ENCODE measurements around the gene KCNIP1.

Gene KCNIP1

DNA sequence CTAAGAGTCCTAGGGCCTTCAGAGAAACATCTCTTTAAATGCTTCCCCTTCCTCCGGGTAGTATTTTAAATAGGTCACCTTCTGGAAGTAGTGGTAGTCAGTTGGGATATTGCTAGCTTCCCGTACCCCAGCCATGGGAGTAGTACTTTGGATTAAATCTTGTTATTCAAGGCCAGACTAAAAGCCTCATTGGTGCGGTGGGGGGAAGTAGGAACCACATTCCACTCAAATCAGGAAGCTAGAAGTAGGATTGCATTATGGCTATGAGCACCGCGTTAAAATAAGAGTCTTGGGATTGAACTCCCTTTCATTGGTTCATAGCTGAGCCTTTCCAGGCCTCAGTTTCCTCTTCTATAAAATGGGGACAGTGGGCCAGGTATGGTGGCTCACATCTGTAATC is 6.7 kb downstream of the KCNIP1 start:
- TF ChIP-seq, protein P1, sequence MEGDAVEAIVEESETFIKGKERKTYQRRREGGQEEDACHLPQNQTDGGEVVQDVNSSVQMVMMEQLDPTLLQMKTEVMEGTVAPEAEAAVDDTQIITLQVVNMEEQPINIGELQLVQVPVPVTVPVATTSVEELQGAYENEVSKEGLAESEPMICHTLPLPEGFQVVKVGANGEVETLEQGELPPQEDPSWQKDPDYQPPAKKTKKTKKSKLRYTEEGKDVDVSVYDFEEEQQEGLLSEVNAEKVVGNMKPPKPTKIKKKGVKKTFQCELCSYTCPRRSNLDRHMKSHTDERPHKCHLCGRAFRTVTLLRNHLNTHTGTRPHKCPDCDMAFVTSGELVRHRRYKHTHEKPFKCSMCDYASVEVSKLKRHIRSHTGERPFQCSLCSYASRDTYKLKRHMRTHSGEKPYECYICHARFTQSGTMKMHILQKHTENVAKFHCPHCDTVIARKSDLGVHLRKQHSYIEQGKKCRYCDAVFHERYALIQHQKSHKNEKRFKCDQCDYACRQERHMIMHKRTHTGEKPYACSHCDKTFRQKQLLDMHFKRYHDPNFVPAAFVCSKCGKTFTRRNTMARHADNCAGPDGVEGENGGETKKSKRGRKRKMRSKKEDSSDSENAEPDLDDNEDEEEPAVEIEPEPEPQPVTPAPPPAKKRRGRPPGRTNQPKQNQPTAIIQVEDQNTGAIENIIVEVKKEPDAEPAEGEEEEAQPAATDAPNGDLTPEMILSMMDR (IDR thresholded peaks at IDR 0.05; ENCODE audit: low read depth, low read length), result no peak
- TF ChIP-seq MYC (IDR thresholded peaks at IDR 0.05; ENCODE audit: low read depth, low read length) (no peak), POLR2A (IDR thresholded peaks at IDR 0.05; ENCODE audit: extremely low read depth, insufficient read length) (no peak)
- TF ChIP-seq, protein P2, sequence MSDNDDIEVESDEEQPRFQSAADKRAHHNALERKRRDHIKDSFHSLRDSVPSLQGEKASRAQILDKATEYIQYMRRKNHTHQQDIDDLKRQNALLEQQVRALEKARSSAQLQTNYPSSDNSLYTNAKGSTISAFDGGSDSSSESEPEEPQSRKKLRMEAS (IDR thresholded peaks at IDR 0.05; ENCODE audit: low read depth, low read length), result no peak
- no peak overlapping the region for H3K4me3 ChIP-seq (ENCODE audit: low read depth, low read length)
- no peak for DNase-seq (ENCODE audit: low read depth)

DNA sequence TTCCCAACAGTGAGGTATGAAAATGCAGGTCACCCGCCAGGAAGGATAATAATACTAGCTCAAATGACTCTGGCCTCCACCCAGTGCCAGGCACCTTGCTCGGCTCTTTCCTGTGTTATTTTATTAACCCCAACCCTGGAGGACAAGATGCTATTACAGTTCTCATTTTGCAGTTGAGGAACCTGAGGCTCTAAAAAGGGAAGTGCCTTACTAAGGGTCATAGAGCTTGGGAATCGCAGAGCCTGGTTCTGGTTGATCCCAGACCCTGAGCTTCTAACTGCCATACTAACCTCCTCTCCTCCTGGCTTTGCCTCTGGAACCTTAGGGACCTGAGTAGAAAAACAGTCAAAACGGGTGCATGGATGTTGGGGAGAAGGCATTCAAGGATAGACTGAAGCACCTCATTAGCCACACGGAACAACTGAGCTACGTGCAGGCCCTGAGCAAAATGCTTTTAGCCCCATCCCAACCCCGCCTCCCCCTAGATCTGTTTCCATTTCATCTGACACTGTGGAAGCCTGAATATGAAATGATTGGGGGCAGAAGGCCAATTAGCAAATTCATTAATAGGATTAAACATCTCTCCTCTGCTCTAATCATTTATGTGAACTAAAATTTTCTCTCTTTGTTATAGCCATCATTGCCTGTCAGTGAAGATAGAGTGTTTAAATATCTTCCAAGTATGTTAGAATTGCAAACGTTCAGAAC is 7.9 kb downstream of the KCNIP1 start:
- no peak for TF ChIP-seq MYC (IDR thresholded peaks at IDR 0.05; ENCODE audit: low read depth, low read length)
- no peak for TF ChIP-seq POLR2A (IDR thresholded peaks at IDR 0.05; ENCODE audit: extremely low read depth, insufficient read length)
- TF ChIP-seq, protein P2 (IDR thresholded peaks at IDR 0.05; ENCODE audit: low read depth, low read length), result no peak
- TF ChIP-seq, protein P1 (IDR thresholded peaks at IDR 0.05; ENCODE audit: low read depth, low read length), result no peak
- no peak for DNase-seq (ENCODE audit: low read depth)
- H3K4me3 ChIP-seq (ENCODE audit: low read depth, low read length), result no peak overlapping the region

DNA sequence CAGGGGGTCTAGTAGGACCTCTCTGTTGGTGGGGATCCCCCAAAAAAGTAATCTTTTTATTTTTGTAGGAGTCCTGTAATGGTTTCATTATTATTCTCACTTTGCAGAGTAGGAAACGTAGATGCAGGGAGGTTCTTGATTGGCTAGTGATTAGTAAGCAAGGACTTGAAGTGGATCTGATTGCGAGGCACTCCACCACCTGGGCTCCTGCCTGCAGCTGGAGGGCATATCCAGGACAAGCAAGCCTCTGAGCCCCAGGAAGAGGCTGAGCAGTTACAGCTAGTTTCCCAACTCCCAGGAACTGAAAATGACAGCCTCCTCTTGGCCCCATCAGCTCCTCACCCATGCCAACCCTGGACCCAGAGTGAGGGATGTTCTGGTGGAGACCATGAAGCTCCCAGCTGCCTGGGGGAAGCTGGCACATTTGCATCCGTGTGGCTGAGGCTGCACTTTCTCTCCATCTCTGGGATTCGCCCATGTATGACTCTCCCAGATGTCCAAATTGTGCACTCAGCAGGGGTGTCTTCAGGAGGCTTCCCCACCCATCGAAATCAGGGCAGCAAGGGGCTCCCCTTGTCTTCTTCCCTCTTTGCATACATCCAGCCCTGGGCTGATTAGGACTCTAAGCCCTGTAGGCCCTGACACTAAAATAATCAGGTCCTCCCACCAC is 10.2 kb downstream of the KCNIP1 start:
- no peak for TF ChIP-seq POLR2A (IDR thresholded peaks at IDR 0.05; ENCODE audit: extremely low read depth, insufficient read length)
- no peak for TF ChIP-seq MYC (IDR thresholded peaks at IDR 0.05; ENCODE audit: low read depth, low read length)
- TF ChIP-seq, protein P2 (IDR thresholded peaks at IDR 0.05; ENCODE audit: low read depth, low read length), result no peak
- TF ChIP-seq, protein P1 (IDR thresholded peaks at IDR 0.05; ENCODE audit: low read depth, low read length), result no peak
- H3K4me3 ChIP-seq (ENCODE audit: low read depth, low read length), result no peak overlapping the region
- DNase-seq (ENCODE audit: low read depth), result no peak

DNA sequence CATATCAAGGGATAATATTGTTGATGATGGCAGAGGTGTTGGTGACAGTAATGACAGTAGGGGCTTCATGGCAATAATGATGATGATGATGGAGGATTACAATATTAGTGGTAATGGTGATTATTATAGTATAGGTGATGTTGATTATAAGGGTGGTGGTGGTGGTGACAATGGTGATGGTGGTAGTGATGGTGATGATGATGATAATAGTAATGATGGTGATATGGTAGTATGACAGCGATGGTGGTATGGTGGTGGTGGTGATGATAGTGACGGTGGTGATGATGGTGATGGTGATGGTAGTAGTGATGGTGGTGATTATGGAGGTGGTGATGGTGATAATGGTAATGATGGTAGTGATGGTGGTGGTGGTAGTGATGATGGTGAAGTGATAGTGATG is 13.6 kb downstream of the KCNIP1 start:
- no peak for DNase-seq (ENCODE audit: low read depth)
- no peak overlapping the region for H3K4me3 ChIP-seq (ENCODE audit: low read depth, low read length)
- TF ChIP-seq, protein P2 (IDR thresholded peaks at IDR 0.05; ENCODE audit: low read depth, low read length), result no peak
- TF ChIP-seq MYC (IDR thresholded peaks at IDR 0.05; ENCODE audit: low read depth, low read length) (no peak), POLR2A (IDR thresholded peaks at IDR 0.05; ENCODE audit: extremely low read depth, insufficient read length) (no peak)
- TF ChIP-seq, protein P1 (IDR thresholded peaks at IDR 0.05; ENCODE audit: low read depth, low read length), result no peak

DNA sequence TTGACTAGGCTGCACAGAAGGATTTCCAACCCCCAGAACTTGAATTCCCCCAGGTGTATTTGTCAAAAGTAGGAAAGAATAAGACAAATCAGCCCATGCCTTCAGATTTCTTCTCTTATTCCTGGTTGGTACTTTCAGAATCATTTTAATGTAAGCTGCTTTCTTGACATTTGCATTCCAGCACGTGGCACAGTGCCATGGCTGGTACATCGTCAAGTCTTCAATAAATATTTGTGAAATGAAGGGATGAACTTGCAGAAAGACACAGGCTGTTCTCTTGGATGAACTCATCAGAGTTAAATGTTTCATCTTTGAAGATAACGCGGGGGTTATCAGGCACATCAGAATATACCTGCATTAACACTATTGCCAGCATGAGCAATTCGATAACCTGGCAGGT is 14.5 kb downstream of the KCNIP1 start:
- TF ChIP-seq POLR2A (IDR thresholded peaks at IDR 0.05; ENCODE audit: extremely low read depth, insufficient read length) (no peak), MYC (IDR thresholded peaks at IDR 0.05; ENCODE audit: low read depth, low read length) (no peak)
- TF ChIP-seq, protein P1 (IDR thresholded peaks at IDR 0.05; ENCODE audit: low read depth, low read length), result no peak
- TF ChIP-seq, protein P2 (IDR thresholded peaks at IDR 0.05; ENCODE audit: low read depth, low read length), result no peak
- H3K4me3 ChIP-seq (ENCODE audit: low read depth, low read length), result no peak overlapping the region
- DNase-seq (ENCODE audit: low read depth), result no peak

All from NB4 (cell line).